Mesendoderm (in vitro differentiated cells): ENCODE measurements around the gene IP6K3.
A peak's percentile ranks its signal among the peaks of the same experiment; 100 is the strongest.

Experiments
- DNase-seq: peaks from one replicate; pipeline ENCODE4 v3.0.0; 2013
- H2AK5ac ChIP-seq: 2 replicates; pipeline ENCODE4 v1.6.1; 2013; ENCODE audit warnings: low read length, inconsistent platforms
- H2BK120ac ChIP-seq: 2 replicates; pipeline ENCODE4 v1.6.1; 2013; ENCODE audit warnings: low read depth, mild to moderate bottlenecking, low read length, moderate library complexity, mixed read lengths
- H2BK15ac ChIP-seq: replicated peaks from 2 replicates; pipeline ENCODE4 v1.6.1; 2013; ENCODE audit warnings: low read depth, mild to moderate bottlenecking, moderate library complexity
- H2BK5ac ChIP-seq: 2 replicates; pipeline ENCODE4 v1.6.1; 2013; ENCODE audit warnings: low read length, inconsistent platforms
- H3K18ac ChIP-seq: 2 replicates; pipeline ENCODE4 v1.6.1; 2013; ENCODE audit warnings: mild to moderate bottlenecking, low read length, mixed read lengths
- H3K23ac ChIP-seq: one replicate; pipeline ENCODE4 v1.6.1; 2013; ENCODE audit warnings: low read length
- H3K27ac ChIP-seq: 2 replicates; pipeline ENCODE4 v1.5.1; 2013; ENCODE audit warnings: low read depth, mild to moderate bottlenecking, inconsistent platforms, low read length, moderate library complexity
- H3K27me3 ChIP-seq: 2 replicates; pipeline ENCODE4 v1.6.1; 2013; ENCODE audit warnings: low read length, control low read depth, mild to moderate bottlenecking, inconsistent platforms; ENCODE audit not compliant: insufficient read depth, poor library complexity
- H3K36me3 ChIP-seq: 2 replicates; pipeline ENCODE4 v1.6.1; 2013; ENCODE audit warnings: low read length, inconsistent platforms; ENCODE audit not compliant: control insufficient read depth, insufficient read depth
- H3K4ac ChIP-seq: one replicate; pipeline ENCODE4 v1.6.1; 2013; ENCODE audit warnings: low read depth, mild to moderate bottlenecking, low read length, moderate library complexity
- H3K4me1 ChIP-seq: 2 replicates; pipeline ENCODE4 v1.6.1; 2013; ENCODE audit warnings: low read depth, low read length, inconsistent platforms; ENCODE audit not compliant: control insufficient read depth
- H3K4me2 ChIP-seq: 2 replicates; pipeline ENCODE4 v1.6.1; 2013; ENCODE audit warnings: low read length
- H3K4me3 ChIP-seq: 2 replicates; pipeline ENCODE4 v1.5.1; 2013; ENCODE audit warnings: mild to moderate bottlenecking, low read length
- H3K56ac ChIP-seq: one replicate; pipeline ENCODE4 v1.6.1; 2013; ENCODE audit warnings: low read length
- H3K79me1 ChIP-seq: 2 replicates; pipeline ENCODE4 v1.6.1; 2013; ENCODE audit warnings: low read length, inconsistent platforms
- H3K79me2 ChIP-seq: 2 replicates; pipeline ENCODE4 v1.6.1; 2013; ENCODE audit warnings: mild to moderate bottlenecking, low read length; ENCODE audit not compliant: control insufficient read depth, insufficient read depth
- H3K9ac ChIP-seq: 2 replicates; pipeline ENCODE4 v1.6.1; 2013; ENCODE audit warnings: low read length, inconsistent platforms
- H4K5ac ChIP-seq: one replicate; pipeline ENCODE4 v1.6.1; 2013; ENCODE audit warnings: low read length
- H4K8ac ChIP-seq: one replicate; pipeline ENCODE4 v1.6.1; 2013; ENCODE audit warnings: low read depth, mild to moderate bottlenecking, control low read depth, low read length, moderate library complexity
- WGBS: extraction: QIAGEN DNeasy Blood & Tissue Kit; methylation state at CpG from one replicate; pipeline ENCODE4 v1.1.7; 2013; ENCODE audit warnings: low lambda C conversion rate, missing lambda C conversion rate; ENCODE audit not compliant: insufficient coverage; ENCODE audit errors: extremely low coverage; 5-methylcytosine and 5-hydroxymethylcytosine counted together

IP6K3 gene

GRCh38 chr6:33713786-33714185, 32.9 kb downstream of the IP6K3 start:
- no peak overlapping the region for H2AK5ac ChIP-seq
- DNase-seq: no peak
- H4K8ac ChIP-seq: no peak overlapping the region
- peaks cover 3% of the 10 kb centered on the region for H3K36me3 ChIP-seq
- H3K56ac ChIP-seq: no peak overlapping the region
- no peak overlapping the region for H3K27ac ChIP-seq
- H3K4me3 ChIP-seq: no peak overlapping the region
- peaks cover 13% of the 10 kb centered on the region for H3K79me1 ChIP-seq
- H2BK120ac ChIP-seq: no peak overlapping the region
- H3K9ac ChIP-seq: no peak overlapping the region
- no peak overlapping the region for H2BK5ac ChIP-seq
- no peak overlapping the region for H3K18ac ChIP-seq
- no peak overlapping the region for H3K23ac ChIP-seq
- no peak overlapping the region for H3K4ac ChIP-seq
- no CpG with 5 or more reads among the region's 2 CpGs for WGBS
- no peaks in the 10 kb centered on the region for H3K27me3 ChIP-seq
- H3K4me1 ChIP-seq: peaks cover 6% of the 10 kb centered on the region
- H3K79me2 ChIP-seq: peaks cover 6% of the 10 kb centered on the region
- no peak overlapping the region for H2BK15ac ChIP-seq
- no peak overlapping the region for H4K5ac ChIP-seq
- H3K4me2 ChIP-seq: no peak overlapping the region

GRCh38 chr6:33712914-33713313, 33.8 kb downstream of the IP6K3 start:
- Histone ChIP-seq H3K79me1 (peaks cover 13% of the 10 kb centered on the region), H2BK5ac (no peak overlapping the region), H2BK15ac (no peak overlapping the region), H3K18ac (no peak overlapping the region), H3K36me3 (peaks cover 3% of the 10 kb centered on the region), H3K4me2 (no peak overlapping the region), H3K4me1 (peaks cover 6% of the 10 kb centered on the region), H3K79me2 (peaks cover 6% of the 10 kb centered on the region), H3K4me3 (no peak overlapping the region), H2AK5ac (no peak overlapping the region), H3K27ac (no peak overlapping the region), H4K5ac (no peak overlapping the region), H4K8ac (no peak overlapping the region), H3K23ac (no peak overlapping the region), H3K9ac (no peak overlapping the region), H3K27me3 (no peaks in the 10 kb centered on the region), H3K56ac (no peak overlapping the region), H2BK120ac (no peak overlapping the region), H3K4ac (no peak overlapping the region)
- DNase-seq: no peak
- no CpG with 5 or more reads among the region's 3 CpGs for WGBS

- H3K79me1 ChIP-seq: peaks cover 13% of the 10 kb centered on the region
- peaks cover 3% of the 10 kb centered on the region for H3K36me3 ChIP-seq
- peak within 1 kb of the TSS; percentile 94 for H3K56ac ChIP-seq
- peaks cover 6% of the 10 kb centered on the region for H3K4me1 ChIP-seq
- H2AK5ac ChIP-seq: peak within 1 kb of the TSS; percentile 98
- peak within 1 kb of the TSS; percentile 96 for H3K18ac ChIP-seq
- H4K5ac ChIP-seq: peak within 1 kb of the TSS; percentile 62
- H3K9ac ChIP-seq: peak within 1 kb of the TSS; percentile 88
- H3K4me3 ChIP-seq: peak within 1 kb of the TSS; percentile 61
- H3K27ac ChIP-seq: peak within 1 kb of the TSS; percentile 83
- H3K4me2 ChIP-seq: peak within 1 kb of the TSS; percentile 64
- H3K27me3 ChIP-seq: no peaks in the 10 kb centered on the region
- no CpG with 5 or more reads among the region's 73 CpGs for WGBS
- H3K23ac ChIP-seq: no peak within 1 kb of the TSS
- H3K79me2 ChIP-seq: peaks cover 6% of the 10 kb centered on the region
- H3K4ac ChIP-seq: peak within 1 kb of the TSS; percentile 88
- peak within 1 kb of the TSS; percentile 77 for H2BK120ac ChIP-seq
- peak within 1 kb of the TSS; percentile 62 for H2BK5ac ChIP-seq
- no peak within 1 kb of the TSS for H2BK15ac ChIP-seq
- DNase-seq: peak; percentile 98
- peak within 1 kb of the TSS; percentile 7 for H4K8ac ChIP-seq
These were observed 35.3 kb downstream of the IP6K3 start, which contains the start of gene UQCC2 for GRCh38 chr6:33711140-33712129. UQCC2 (minus strand) TSS chr6:33711700; CDS start chr6:33711686, 14 bp downstream.

GRCh38 chr6:33710296-33711121, 36.2 kb downstream of the IP6K3 start:
- Histone ChIP-seq H2BK120ac (no peak overlapping the region), H3K27me3 (no peaks in the 10 kb centered on the region), H2BK15ac (no peak overlapping the region), H3K23ac (no peak overlapping the region), H3K4me1 (peaks cover 6% of the 10 kb centered on the region), H3K79me2 (peaks cover 6% of the 10 kb centered on the region), H3K4ac (no peak overlapping the region), H3K56ac (peak overlapping the region; percentile 94), H3K18ac (peak overlapping the region; percentile 96), H3K9ac (peak overlapping the region; percentile 88), H3K27ac (no peak overlapping the region), H3K36me3 (peaks cover 3% of the 10 kb centered on the region), H3K4me2 (peak overlapping the region; percentile 64), H4K5ac (peak overlapping the region; percentile 62), H2BK5ac (no peak overlapping the region), H4K8ac (peak overlapping the region; percentile 7), H3K4me3 (peak overlapping the region; percentile 10), H3K79me1 (peaks cover 13% of the 10 kb centered on the region), H2AK5ac (peak overlapping the region; percentile 98)
- DNase-seq: peak; percentile 63
- WGBS: 100% methylated on average over 3 of the region's 15 CpGs

GRCh38 chr6:33709605-33710295, 37.0 kb downstream of the IP6K3 start:
- Histone ChIP-seq H3K79me2 (peaks cover 6% of the 10 kb centered on the region), H3K23ac (no peak overlapping the region), H4K5ac (no peak overlapping the region), H3K36me3 (peaks cover 3% of the 10 kb centered on the region), H3K4me1 (peaks cover 6% of the 10 kb centered on the region), H3K4me3 (no peak overlapping the region), H3K4me2 (no peak overlapping the region), H2BK120ac (no peak overlapping the region), H4K8ac (no peak overlapping the region), H3K9ac (no peak overlapping the region), H3K27ac (no peak overlapping the region), H3K4ac (no peak overlapping the region), H2BK5ac (no peak overlapping the region), H2AK5ac (no peak overlapping the region), H3K79me1 (peaks cover 13% of the 10 kb centered on the region), H2BK15ac (no peak overlapping the region), H3K18ac (no peak overlapping the region), H3K27me3 (no peaks in the 10 kb centered on the region), H3K56ac (no peak overlapping the region)
- DNase-seq: no peak
- no CpG with 5 or more reads among the region's 10 CpGs for WGBS
